ENCODE measurements around the gene AVPR2.

DNA sequence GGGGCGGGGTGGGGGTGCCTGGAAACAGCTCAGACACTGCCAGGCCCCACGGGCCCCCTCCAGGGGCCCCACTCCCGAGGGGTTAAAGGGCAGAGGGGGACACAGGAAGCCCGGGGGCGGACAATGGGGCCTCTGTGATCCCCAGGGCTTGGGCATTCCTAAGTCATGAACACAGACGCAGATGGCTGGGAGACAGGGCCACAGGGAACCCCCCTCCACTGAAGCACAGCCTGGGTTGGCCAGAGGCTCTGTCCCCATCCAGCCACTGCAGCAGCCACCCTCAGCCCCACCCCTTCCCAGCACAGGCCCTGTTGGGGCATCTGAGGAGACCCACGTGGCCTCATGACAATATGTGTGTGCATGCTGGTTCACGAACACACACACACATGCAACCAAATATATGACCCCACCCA is 22.4 kb upstream of the AVPR2 start:
- TF ChIP-seq, protein P1, sequence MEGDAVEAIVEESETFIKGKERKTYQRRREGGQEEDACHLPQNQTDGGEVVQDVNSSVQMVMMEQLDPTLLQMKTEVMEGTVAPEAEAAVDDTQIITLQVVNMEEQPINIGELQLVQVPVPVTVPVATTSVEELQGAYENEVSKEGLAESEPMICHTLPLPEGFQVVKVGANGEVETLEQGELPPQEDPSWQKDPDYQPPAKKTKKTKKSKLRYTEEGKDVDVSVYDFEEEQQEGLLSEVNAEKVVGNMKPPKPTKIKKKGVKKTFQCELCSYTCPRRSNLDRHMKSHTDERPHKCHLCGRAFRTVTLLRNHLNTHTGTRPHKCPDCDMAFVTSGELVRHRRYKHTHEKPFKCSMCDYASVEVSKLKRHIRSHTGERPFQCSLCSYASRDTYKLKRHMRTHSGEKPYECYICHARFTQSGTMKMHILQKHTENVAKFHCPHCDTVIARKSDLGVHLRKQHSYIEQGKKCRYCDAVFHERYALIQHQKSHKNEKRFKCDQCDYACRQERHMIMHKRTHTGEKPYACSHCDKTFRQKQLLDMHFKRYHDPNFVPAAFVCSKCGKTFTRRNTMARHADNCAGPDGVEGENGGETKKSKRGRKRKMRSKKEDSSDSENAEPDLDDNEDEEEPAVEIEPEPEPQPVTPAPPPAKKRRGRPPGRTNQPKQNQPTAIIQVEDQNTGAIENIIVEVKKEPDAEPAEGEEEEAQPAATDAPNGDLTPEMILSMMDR (IDR thresholded peaks at IDR 0.05): no peak
- TF ChIP-seq EP300 (IDR thresholded peaks at IDR 0.05): no peak

Data from ovary (tissue), 3 donors.